ENCODE data around the gene NCOA3.
"Not testable (repeated sequence)": the region's sequence is repeated elsewhere in the genome, so short reads cannot be mapped to it uniquely, and the experiment has no call there.

NCOA3 gene

DNA sequence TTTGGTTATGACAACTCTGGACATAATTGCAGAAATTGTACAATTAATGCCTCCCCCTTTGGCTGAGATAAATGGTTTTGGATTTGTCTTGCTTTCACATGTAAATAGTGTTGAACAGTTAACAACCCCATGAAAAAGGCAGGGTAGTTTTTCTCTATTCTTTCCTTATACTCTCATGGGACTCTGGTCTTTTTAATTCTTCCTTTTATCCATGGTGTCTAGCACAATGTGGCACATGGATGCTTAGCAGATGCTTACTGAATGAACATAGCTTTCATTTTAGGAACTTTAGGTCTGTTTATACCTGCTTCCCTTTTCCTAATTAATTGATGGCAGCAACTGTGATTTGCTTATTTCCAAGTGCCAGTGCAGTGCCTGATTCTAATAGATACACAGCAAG lies 75.6 kb downstream of the NCOA3 start:
- no peak overlapping the region for H3K4me3 ChIP-seq

DNA sequence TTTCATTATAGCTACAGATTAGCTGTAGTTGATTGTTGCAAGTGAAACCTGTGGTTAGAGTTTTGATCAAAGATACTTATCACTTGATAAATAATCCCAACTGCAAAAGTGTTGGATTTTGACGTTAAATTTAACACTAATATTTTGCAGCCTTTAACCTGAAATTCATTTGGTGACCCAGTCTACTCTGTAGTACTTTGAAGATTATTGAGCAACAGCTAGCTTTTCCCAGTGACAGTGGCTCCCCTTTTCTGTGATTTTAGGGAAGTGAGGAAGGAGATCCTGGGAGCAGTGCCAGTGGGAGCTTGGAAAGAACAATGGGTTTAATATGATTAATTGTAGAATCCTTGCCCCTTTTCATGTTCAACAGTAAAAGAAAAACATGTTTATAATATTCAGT lies 76.9 kb downstream of the NCOA3 start:
- TF ChIP-seq, protein P1, sequence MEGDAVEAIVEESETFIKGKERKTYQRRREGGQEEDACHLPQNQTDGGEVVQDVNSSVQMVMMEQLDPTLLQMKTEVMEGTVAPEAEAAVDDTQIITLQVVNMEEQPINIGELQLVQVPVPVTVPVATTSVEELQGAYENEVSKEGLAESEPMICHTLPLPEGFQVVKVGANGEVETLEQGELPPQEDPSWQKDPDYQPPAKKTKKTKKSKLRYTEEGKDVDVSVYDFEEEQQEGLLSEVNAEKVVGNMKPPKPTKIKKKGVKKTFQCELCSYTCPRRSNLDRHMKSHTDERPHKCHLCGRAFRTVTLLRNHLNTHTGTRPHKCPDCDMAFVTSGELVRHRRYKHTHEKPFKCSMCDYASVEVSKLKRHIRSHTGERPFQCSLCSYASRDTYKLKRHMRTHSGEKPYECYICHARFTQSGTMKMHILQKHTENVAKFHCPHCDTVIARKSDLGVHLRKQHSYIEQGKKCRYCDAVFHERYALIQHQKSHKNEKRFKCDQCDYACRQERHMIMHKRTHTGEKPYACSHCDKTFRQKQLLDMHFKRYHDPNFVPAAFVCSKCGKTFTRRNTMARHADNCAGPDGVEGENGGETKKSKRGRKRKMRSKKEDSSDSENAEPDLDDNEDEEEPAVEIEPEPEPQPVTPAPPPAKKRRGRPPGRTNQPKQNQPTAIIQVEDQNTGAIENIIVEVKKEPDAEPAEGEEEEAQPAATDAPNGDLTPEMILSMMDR (IDR thresholded peaks at IDR 0.05) = no peak
- H3K4me3 ChIP-seq = no peak overlapping the region
- DNase-seq (ENCODE audit: low spot score) = no peak
- peak overlapping the region in 1 of 2 donors; percentile 5 for H3K27ac ChIP-seq

More for the DNA sequence above, 75.6 kb downstream of the NCOA3 start:
- DNase-seq (ENCODE audit: low spot score) = no peak
- peak overlapping the region; percentile 35 to 42 for H3K27ac ChIP-seq
- TF ChIP-seq, protein P1 (IDR thresholded peaks at IDR 0.05) = no peak

DNA sequence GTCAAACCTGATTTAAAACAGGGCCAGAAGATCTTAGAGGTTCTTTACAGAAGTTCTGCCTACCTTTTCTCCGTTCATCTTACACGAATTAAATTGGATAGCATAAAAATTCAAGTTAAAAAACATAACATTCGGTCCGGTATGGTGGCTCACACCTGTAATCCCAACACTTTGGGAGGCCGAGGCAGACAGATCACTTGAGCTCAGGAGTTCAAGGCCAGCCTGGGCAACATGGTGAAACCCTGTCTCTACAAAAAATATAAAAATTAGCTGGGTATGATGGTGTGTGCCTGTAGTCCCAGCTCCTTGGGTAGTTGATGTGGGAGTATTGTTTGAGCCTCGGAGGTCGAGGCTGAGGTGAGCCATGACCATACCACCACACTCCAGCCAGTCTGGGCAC lies 79.0 kb downstream of the NCOA3 start:
- not testable (repeated sequence) for DNase-seq (ENCODE audit: low spot score); H3K27ac ChIP-seq; H3K4me3 ChIP-seq

- TF ChIP-seq, protein P1 (IDR thresholded peaks at IDR 0.05) = no peak
- no peak for DNase-seq (ENCODE audit: low spot score)
- Histone ChIP-seq H3K4me3 (no peak overlapping the region), H3K27ac (no peak overlapping the region)
Observed at GRCh38 chr20:47581090-47581489, 79.4 kb downstream of the NCOA3 start.

DNA sequence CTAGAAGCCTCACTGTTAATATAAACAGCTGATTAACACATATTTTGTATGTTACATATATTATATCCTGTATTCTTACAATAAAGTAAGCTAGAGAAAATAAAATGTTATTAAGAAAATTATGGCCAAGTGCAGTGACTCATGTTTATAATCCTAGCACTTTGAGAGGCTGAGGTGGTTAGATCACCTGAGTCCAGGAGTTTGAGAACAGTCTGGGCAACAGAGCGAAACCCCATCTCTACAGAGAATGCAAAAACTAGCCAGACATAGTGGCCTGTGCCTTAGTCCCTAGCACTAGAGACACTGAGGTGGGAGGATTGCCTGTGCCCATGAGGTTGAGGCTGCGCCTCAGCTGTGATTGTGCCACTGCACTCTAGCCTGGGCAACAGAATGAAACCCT lies 81.9 kb downstream of the NCOA3 start:
- Histone ChIP-seq H3K27ac (no peak overlapping the region), H3K4me3 (no peak overlapping the region)
- TF ChIP-seq, protein P1 (IDR thresholded peaks at IDR 0.05) = no peak
- no peak for DNase-seq (ENCODE audit: low spot score)

DNA sequence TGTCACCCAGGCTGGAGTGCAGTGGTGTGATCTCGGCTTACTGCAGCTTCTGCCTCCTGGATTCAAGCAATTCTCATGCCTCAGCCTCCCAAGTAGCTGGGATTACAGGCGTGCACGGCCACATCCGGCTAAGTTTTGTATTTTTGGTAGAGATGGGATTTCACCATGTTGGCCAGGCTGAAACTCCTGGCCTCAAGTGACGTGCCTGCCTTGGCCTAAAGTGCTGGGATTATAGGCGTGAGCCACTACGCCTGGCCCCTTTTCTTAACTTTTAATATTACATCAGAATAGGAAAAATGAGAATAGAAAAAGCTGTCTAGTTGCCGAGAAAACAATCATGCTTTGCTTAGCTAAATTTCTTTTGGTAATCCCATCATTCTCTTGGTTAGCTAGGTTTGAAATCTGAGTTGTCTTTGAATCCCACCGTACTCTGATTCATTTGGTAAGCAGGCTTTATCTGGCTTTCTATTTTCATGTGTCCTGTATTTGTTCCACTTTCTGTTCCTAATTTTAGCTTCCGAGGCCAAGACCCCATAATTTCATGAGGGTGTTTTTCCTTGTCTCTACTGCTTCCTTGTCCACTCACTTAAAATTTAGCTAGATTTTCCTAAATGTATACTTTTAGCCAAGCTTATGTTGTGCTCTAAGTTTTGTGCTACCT lies 83.5 kb downstream of the NCOA3 start:
- TF ChIP-seq, protein P1 (IDR thresholded peaks at IDR 0.05) = no peak
- no peak for DNase-seq (ENCODE audit: low spot score)
- H3K27ac ChIP-seq = peak overlapping the region; percentile 17 to 60
- H3K4me3 ChIP-seq = no peak overlapping the region

DNA sequence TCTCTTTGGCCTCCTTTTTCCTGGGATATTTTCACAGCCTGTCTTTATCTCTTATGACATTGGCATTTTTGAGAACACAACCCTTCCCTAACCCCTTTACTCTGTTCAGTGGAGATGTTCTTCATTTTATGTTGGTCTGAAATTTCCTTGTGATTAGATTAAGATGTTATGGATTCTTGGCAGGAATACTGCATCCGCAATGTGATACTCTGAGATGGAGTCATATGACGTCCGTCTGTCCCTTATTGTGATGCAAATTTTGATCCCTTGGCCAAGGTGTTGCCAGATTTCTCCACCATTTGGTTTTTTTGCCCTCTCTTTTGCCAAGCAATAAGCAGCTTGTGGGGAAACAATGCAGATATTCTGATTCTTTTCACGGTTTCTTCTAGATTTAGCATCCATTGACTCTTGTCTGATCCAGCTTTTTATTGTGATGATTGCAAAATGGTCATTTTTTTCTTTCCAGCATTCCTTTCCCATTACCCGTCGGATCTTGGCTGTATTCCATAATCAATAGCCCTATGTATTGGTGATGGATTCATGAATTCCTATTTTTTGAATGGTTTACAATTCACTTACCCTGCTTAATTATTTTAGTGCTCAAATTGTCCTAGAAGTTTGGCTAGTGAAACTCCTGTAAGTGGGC lies 85.1 kb downstream of the NCOA3 start:
- no peak for DNase-seq (ENCODE audit: low spot score)
- Histone ChIP-seq H3K4me3 (no peak overlapping the region), H3K27ac (no peak overlapping the region)
- TF ChIP-seq, protein P1 (IDR thresholded peaks at IDR 0.05) = no peak
